Esophagus muscularis mucosa (tissue), 4 donors: Measurements from ENCODE around the gene PBX4. TPM values are rescaled to one million over a fixed set of nuclear protein-coding genes. Genes with fewer than 3 reads are reported as not detected.

Source experiments
- DNase-seq: peaks from one replicate; pipeline ENCODE4 v3.0.0-alpha.2; 2017; ENCODE audit errors: extremely low spot score
- H3K27ac ChIP-seq, 4 donors: fragments of 200-600 bp; sonication (generic); replicated peaks in 1 of 4; 1 replicate in 3 of 4; 2 replicates in 1 of 4; pipeline ENCODE4 v1.5.1; 2016 to 2019; ENCODE audit warnings: mild to moderate bottlenecking in 1 of 4
- H3K27me3 ChIP-seq, 4 donors: fragments of 200-600 bp; sonication (generic); one replicate each; pipeline versions ENCODE4 v1.5.1 to v1.6.0; 2016 to 2019
- H3K36me3 ChIP-seq, 4 donors: fragments of 200-600 bp; sonication (generic); one replicate each; pipeline ENCODE4 v1.5.1; 2016 to 2019
- H3K4me1 ChIP-seq, 4 donors: fragments of 200-600 bp; sonication (generic); one replicate each; pipeline ENCODE4 v1.5.1; 2016 to 2019
- H3K4me3 ChIP-seq, 4 donors: fragments of 200-600 bp; sonication (generic); 1 replicate in 2 of 4; 2 replicates in 2 of 4; pipeline ENCODE4 v1.5.1; 2016 to 2019; ENCODE audit warnings: mild to moderate bottlenecking in 4 of 4, moderate library complexity in 1 of 4
- H3K9me3 ChIP-seq, 4 donors: fragments of 200-600 bp; sonication (generic); 1 replicate in 3 of 4; 2 replicates in 1 of 4; pipeline ENCODE4 v1.5.1; 2016 to 2019
- EP300 ChIP-seq: sonication (generic); formaldehyde crosslinking; IDR thresholded peaks from one replicate; pipeline ENCODE4 v1.6.1; 2017; ENCODE audit warnings: antibody characterized with exemption
- POLR2A ChIP-seq: fragments of 450-650 bp; IDR thresholded peaks from one replicate; pipeline ENCODE4 v1.6.1; 2017; ENCODE audit warnings: antibody characterized with exemption, moderate library complexity, mild to moderate bottlenecking, low read depth
- POLR2AphosphoS5 ChIP-seq, 2 donors: sonication (generic); formaldehyde crosslinking; IDR thresholded peaks; one replicate each; pipeline ENCODE4 v1.6.1; 2017; ENCODE audit warnings: antibody characterized with exemption in 2 of 2
- WGBS: methylation state at CpG from one replicate; pipeline ENCODE4 v1.1.5; 2018; 5-methylcytosine and 5-hydroxymethylcytosine counted together
- intact Hi-C: fragments of 100-400 bp; cut with DNase I; formaldehyde crosslinking; loops from one replicate; pipeline ENCODE4 v1.15.1; 2023
- total RNA-seq, 4 donors: library from RNA; depleted of rRNA; stranded (reverse); fragments of >200 nt; gene quantifications; one replicate each; pipeline versions ENCODE4 v1.1.0 to v1.2.1, GENCODE V29; 2016
- TF ChIP-seq, protein P1 (sequence below), 3 experiments: fragments of 200-600 bp in 2 of 3; fragments of 450-650 bp in 1 of 3; sonication (generic) in 2 of 3; IDR thresholded peaks; one replicate each; pipeline ENCODE4 v1.5.1; 2017 to 2019; ENCODE audit warnings: antibody characterized with exemption in 3 of 3, mild to moderate bottlenecking in 2 of 3, moderate library complexity in 1 of 3

Gene PBX4
- total RNA-seq, 4 donors from 2014 or later, result 0.66 to 3.7 (median 0.98) TPM; not detected in 1

- TF ChIP-seq, protein P1, sequence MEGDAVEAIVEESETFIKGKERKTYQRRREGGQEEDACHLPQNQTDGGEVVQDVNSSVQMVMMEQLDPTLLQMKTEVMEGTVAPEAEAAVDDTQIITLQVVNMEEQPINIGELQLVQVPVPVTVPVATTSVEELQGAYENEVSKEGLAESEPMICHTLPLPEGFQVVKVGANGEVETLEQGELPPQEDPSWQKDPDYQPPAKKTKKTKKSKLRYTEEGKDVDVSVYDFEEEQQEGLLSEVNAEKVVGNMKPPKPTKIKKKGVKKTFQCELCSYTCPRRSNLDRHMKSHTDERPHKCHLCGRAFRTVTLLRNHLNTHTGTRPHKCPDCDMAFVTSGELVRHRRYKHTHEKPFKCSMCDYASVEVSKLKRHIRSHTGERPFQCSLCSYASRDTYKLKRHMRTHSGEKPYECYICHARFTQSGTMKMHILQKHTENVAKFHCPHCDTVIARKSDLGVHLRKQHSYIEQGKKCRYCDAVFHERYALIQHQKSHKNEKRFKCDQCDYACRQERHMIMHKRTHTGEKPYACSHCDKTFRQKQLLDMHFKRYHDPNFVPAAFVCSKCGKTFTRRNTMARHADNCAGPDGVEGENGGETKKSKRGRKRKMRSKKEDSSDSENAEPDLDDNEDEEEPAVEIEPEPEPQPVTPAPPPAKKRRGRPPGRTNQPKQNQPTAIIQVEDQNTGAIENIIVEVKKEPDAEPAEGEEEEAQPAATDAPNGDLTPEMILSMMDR (IDR thresholded peaks at IDR 0.05), result no peak
- no peak for TF ChIP-seq EP300
- no peak for TF ChIP-seq POLR2A
- no peak for TF ChIP-seq POLR2AphosphoS5 (IDR thresholded peaks at IDR 0.05)
- H3K27me3 ChIP-seq, result peaks cover 0 to 3% (median 0%) of the 10 kb centered on the region in 4 donors
- intact Hi-C loops, result no loop called here
- no peaks in the 10 kb centered on the region for H3K36me3 ChIP-seq
- 92% methylated on average over 20 of the region's 25 CpGs for WGBS
- no peaks in the 10 kb centered on the region for H3K4me1 ChIP-seq
- no peak overlapping the region for H3K27ac ChIP-seq
- H3K4me3 ChIP-seq, result no peak overlapping the region
- DNase-seq, result no peak
- no peaks in the 10 kb centered on the region for H3K9me3 ChIP-seq
Measured at GRCh38 chr19:19579533-19580361, 38.7 kb downstream of the PBX4 start.

DNA sequence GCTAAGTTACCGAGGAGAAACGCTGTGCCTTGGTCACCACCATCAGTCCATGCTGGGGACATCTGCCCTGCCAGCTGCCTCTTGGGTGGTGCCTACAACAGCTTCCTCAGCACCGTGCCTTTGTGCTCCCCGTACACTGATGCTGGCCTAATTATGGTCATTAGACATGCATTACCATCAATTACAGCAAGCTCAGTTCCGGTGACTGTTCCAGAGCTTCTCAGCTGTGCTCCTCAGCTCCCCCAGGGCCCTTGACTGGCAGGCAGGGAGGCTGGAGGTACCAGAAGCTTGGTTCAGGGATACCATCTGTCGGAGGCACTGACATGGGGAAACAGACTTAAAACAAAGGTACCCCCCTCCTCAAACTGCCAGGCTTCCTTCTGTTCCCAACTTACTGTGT lies 40.2 kb downstream of the PBX4 start:
- H3K4me1 ChIP-seq, result no peaks in the 10 kb centered on the region
- intact Hi-C loops, result no loop called here

DNA sequence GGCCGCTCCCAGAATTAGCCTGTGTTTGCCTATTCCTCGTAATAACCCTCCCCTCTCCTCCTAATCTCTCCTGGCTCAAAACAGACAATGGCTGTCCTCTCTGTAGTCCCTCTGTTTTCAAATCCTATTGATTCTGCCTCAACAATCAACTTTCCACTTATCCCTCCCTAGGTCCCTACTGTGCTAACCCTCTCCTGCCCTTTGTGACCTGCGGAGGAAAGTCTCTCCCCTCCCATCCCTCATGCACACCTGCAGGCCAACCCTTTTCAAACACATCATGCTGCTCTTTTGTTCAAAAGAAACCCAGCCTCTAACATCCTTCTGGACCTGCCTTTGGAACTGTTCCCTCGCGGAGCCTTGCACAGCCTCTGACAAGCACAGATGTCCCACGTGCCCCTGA lies 43.1 kb downstream of the PBX4 start:
- Histone ChIP-seq H3K27ac (no peak overlapping the region), H3K36me3 (no peaks in the 10 kb centered on the region), H3K27me3 (no peaks in the 10 kb centered on the region), H3K4me3 (no peak overlapping the region), H3K4me1 (no peaks in the 10 kb centered on the region), H3K9me3 (no peaks in the 10 kb centered on the region)
- no peak for DNase-seq
- intact Hi-C loops, result no loop called here
- TF ChIP-seq POLR2A, result no peak
- TF ChIP-seq, protein P1 (IDR thresholded peaks at IDR 0.05), result no peak
- no peak for TF ChIP-seq EP300
- no peak for TF ChIP-seq POLR2AphosphoS5 (IDR thresholded peaks at IDR 0.05)
- 86% methylated on average over 6 of the region's 6 CpGs for WGBS

More for the DNA sequence above, 40.2 kb downstream of the PBX4 start:
- Histone ChIP-seq H3K4me3 (no peak overlapping the region), H3K9me3 (no peaks in the 10 kb centered on the region), H3K27ac (no peak overlapping the region), H3K36me3 (no peaks in the 10 kb centered on the region), H3K27me3 (peaks cover 0 to 3% (median 0%) of the 10 kb centered on the region in 4 donors)
- TF ChIP-seq EP300 (no peak), POLR2AphosphoS5 (IDR thresholded peaks at IDR 0.05) (no peak), POLR2A (no peak)
- TF ChIP-seq, protein P1 (IDR thresholded peaks at IDR 0.05), result no peak
- 86% methylated on average over 6 of the region's 6 CpGs for WGBS
- no peak for DNase-seq

DNA sequence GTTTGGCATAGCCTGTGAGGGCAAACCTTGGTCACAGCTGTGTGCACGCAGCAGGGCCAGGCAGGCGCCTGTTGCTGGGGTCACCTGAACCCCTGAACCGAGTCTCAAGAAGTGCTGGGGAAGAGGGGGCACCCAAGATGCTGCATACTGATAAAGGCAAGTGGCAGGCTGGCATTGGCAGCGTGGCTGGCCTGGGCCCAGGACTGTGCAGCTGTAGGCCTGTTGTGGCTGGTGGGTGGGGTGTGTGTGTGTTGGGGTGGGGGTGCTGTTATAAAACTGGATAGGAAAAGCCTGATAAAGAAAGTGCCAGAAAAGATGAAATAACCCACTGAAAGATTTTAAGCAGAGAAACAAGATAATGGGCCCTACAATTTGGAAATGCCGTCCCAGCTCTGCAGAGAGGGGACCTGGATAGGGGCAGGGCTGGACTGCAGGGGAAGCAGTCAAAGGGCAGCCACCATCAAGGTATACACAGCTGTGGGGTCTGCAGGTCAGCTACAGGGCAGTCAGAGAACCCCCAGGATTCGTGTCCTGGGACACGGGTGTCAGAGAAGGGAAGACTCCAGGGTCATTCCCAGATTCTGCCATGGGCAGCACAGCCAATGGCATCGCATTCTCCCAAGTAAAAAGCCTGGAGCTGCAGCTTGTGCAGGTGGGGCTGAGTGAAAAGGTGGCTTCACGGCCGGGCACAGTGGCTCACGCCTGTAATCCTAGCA lies 47.3 kb downstream of the PBX4 start:
- H3K4me3 ChIP-seq, result no peak overlapping the region
- 92% methylated on average over 10 of the region's 11 CpGs for WGBS
- intact Hi-C loops, result no loop called here
- H3K9me3 ChIP-seq, result no peaks in the 10 kb centered on the region
- DNase-seq, result no peak
- TF ChIP-seq POLR2AphosphoS5 (IDR thresholded peaks at IDR 0.05) (no peak), POLR2A (no peak), EP300 (no peak)
- TF ChIP-seq, protein P1 (IDR thresholded peaks at IDR 0.05), result no peak
- H3K27me3 ChIP-seq, result no peaks in the 10 kb centered on the region
- H3K4me1 ChIP-seq, result no peaks in the 10 kb centered on the region
- no peak overlapping the region for H3K27ac ChIP-seq
- no peaks in the 10 kb centered on the region for H3K36me3 ChIP-seq
